HG03520 (cell line): ENCODE results near the gene MAGI1.

Experiments used
- ATAC-seq: cut with Tn5 transposase; IDR thresholded peaks from one replicate; pipeline ENCODE4 v1.9.1; 2021; ENCODE audit warnings: mild to moderate bottlenecking, moderate library complexity; ENCODE audit not compliant: unreplicated experiment

MAGI1 gene

DNA sequence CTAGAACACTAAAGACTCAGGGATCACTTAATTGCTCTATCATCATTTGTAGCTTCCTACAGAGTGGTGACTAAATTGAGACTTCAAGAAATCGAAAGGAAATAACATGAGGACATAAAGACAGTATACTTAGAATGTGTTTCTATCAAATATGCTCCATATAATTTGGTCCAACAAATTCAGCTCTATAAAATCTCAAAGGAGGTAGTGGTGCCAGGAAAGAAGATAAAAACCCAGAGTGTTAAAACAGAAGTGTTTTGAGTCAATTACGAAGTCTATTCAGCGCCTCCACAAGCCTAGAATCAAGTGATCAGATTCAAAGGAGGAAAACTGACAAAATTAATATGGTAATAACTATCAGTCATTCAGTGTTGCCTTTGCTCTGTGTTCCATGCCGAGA is 22.9 kb downstream of the MAGI1 start:
- ATAC-seq: no peak

DNA sequence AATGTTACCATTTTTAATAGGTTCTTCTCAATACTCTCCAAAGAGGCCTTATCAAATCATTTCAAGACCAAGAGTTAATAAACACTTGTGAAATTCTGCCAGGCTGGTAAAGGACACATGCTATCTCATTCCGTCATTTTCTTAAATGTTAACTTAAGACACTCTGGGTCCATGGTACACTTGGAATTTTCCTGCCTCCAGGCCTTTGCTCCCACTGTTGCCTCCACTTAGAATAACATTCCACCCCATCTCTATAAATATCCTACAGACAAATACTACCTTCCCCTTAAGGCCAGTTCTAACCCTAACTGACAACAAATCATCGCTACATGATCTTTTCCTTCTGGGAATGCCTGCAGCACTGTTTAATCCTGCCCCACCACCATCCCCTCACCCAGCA is 24.1 kb downstream of the MAGI1 start:
- ATAC-seq: no peak

DNA sequence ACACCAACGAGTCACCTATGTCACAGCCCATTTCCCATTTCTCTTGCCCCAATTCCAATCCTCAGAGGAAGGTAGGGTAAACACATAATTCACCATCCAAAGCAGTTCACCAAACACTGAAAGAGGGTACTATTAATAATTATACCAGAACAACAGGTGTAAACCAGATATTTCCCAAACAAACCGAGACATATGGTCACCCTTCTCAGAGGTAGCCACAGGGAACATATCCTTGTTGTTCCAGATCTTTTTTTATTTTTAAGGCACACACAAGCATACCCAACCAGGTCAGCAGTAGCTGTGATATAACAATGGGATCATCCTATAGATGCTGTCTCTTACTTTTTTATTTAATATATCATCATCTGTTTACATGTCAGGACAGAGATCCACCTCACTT is 24.7 kb downstream of the MAGI1 start:
- ATAC-seq: no peak

DNA sequence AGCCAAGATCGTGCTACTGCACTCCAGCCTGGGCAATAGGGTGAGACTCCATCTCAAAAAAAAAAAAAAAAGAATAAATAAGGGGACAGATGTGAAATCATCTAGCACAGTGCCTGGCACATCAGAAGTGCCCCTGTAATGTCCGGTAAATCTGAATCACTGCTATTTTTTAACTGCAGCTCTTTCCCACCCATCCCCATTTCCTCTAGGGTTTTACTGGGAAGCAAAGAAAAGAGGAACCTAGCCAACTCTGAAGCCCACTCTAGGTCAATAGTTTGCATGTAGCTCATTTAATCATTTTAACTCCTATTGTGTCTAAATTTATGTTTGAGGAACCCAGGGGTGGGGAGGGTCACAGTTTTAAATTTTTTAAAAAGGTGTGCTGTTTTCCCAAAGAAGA is 26.0 kb downstream of the MAGI1 start:
- no peak for ATAC-seq

DNA sequence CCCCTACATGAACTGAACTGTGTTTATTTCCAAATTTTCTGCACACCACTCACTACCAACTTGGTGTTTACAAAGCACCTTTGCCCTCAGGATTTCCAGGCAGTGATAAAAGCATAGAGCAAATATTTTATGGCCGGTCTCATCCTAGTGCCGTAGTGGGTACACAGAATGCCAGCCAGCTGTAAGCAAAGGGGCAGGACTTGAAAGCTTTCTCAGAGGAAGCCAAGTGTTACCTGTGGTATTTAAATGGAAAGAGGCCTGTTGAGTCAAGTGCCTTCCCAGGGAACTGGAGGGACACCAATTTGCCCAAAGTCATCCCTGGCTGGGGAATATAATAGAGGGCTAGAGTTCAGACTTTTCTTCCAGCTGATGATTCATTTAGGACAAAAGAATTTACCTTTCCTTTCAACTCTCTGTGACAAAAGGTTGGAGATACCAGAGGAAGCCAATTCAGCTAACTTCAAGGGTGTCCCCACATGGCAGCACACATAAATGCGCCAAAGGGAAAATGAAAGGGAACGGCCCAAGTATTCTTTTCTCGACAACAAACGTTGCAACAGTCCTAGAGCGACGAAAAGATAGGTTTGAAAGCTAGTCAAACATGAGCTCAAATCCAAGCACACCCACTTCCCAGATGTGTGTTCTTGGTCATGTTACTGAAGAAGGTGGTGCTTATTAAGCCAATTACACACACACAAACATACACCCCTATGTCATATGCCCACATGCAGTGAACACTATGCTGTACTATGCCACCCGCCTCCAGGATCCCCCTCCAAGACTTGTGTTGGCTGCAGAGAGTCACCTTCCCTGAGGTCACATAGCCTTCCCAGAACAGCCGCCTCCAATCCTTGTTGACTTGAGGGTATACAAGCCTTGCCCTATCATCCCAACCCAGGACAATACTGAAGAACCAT is 27.7 kb downstream of the MAGI1 start:
- no peak for ATAC-seq

DNA sequence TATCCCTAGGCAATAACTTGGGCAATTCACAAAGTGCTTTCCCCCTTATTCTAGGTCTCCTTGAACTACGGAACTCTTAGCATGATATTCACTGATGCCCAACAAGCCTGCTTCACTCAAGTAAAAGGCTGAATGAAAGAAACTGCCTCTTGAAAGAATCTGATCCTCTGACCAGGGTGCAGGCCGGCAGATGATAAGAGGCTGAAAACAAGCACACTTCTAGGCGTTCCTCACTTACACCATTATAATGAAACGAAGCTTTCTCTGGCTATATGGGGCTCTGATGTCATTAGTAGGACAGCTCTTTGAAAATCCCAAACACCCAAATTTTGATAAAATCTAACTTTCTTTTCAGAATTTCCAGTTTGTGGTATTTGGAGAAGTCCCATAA is 28.4 kb downstream of the MAGI1 start:
- ATAC-seq: no peak

DNA sequence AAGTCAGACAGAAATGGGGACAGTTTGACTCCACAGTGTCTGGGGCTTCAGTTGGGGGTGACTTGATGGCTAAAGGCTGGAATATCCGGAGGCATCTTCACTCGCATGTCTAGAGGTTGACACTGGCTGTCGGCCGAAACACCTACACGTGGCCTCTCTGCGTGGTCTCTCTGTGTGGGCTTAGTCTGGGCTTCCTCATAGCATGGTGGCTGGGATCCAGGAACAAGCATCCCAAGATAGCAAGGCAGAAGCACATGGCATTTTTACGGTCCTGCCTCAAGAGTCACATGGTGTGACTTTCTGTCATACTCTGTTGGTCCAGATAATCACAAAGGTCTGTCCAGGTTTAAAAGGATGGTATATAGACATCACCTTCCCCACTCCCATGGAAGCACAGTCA is 34.5 kb downstream of the MAGI1 start:
- ATAC-seq: no peak

DNA sequence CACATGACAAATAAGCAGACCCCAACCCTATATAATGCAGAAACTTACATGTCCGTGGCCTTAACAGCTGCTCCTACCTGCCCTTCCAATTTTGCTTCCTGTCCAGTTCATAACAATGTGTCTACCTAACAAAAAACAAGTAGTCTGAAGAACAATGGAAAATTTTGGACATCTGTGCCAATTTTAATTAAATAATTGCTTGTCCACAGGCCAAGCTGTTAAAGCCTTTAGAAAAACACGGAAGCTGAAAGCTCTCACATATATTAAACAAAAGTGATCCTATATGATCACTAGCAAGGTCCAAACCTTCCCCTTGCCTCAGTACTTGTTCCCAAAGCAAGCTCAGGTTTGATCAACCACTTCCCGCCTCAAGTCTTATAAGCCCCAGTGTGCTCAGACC is 37.1 kb downstream of the MAGI1 start:
- no peak for ATAC-seq

DNA sequence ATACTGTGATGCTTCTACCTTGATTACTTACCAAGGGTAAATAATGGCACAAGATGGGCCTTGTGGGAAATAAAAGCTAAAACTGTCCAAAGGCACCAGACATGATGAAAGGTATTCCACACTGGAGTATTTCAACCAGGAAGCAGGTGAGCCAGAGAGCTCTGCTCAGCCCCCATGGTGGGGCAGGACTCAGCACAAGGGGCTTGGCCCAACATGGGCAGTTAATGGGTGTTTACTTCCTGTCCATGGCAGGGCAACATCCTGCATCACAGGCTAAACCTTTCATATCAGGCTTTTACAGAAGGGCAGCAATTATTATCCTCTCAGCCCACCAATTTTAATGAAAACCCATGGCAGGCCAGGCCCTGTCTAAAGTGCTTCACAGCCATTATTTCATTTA is 38.2 kb downstream of the MAGI1 start:
- ATAC-seq: no peak

DNA sequence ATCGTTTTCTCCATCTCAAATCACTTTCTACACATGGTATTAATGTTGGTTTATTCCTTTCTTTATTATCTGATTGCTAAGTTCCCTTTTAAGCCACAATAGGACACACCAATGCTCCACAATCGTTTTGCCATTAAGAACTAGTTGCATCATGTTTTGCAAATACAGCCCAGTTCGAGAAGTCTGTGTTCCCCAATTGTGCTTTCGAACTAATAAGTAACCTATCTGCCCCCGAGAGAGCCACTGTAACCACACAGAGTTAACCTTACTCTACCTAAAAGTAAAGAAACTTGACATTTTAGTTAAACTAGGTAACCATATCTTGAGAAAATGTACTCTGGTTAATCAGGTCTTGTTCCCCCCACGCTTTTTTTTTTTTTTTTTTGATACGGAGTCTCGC is 39.1 kb downstream of the MAGI1 start:
- no peak for ATAC-seq

DNA sequence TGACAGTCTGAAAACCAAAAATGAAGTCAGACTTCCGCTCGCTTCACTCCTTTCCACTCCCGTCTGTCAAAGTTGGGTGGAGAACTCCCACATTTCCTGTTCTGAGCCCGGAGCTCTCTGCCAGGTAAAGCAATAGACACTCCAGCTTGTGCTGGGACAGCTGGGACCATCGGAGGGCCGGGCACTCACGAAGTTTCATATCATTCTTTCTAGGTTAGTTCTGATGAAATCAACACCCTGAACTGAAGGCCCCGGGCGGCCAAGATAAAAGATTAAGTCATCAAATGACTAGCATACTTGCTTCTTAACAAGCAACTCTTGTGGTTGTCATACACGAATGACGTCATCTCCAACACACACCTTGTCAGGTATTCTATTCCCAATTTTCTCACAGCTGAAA is 42.1 kb downstream of the MAGI1 start:
- ATAC-seq: no peak

DNA sequence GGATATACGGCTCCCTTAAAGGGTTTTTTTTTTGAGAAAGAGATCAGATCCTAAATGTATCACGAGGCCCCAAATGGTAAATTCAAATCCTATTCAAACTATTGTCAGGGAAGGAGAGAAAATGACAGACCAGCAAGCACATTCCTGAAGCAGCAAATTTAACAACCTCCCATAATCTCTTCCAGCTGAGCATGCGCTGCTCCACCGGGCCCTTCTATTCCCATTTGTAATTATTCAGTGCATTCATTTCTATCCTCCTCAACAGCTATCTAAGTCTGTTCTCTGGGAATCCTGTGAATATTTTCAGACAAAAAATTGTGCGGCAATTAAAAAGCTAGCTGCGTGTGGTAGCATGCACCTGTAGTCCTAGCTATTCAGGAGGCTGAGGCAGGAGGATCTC is 43.2 kb downstream of the MAGI1 start:
- no peak for ATAC-seq

DNA sequence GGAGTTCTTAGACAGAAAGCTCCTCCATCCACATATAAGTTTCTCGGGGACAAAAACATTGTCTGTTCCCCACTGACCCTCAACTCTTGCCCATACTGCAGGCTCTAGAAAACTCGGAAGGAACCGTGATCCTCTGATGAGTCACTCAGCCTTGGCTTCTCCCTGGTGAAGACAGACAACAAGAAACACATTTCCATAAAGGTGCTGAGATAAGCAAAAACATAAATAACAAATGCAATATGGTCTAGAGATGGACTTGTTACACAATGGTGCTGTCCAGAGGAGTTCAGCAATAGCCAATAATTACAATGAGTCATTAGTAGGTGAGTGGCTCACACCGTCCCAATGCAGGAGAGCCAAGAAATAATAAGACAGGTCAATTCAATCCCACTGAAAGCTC is 43.7 kb downstream of the MAGI1 start:
- ATAC-seq: no peak

DNA sequence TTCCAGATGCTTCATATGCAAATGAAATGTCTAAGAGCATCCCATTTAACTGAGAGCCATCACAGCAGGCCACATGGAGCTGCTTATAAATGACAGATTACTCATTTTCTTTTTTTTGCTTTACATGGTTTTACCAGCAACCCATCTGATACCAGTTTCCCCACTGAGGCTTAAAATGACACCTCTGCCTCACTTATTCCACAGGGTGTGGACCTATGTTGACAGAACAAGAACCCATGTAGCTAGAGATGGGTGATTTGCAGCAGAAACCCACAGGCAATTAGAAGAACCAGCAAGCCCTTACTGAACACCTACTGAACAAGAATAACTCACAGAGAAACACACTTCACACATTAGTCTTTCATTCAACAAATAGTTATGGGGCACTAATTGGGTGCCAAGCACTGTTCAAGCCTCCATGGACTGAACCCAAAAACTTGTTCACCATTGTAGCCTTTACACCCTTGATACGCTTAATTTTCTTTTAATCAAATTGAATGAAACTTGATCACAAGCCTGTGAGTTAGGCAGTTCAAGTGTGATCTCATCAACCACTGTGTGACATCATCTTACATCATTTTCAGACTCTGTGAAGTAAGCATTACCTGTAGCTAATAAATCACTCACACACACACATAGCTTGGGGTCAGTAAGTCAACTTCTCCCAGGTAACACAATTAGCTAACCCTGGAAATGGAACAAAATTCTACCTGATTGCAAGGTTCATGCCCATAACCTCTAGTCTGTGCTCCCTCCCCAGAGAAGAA is 45.4 kb downstream of the MAGI1 start:
- no peak for ATAC-seq

DNA sequence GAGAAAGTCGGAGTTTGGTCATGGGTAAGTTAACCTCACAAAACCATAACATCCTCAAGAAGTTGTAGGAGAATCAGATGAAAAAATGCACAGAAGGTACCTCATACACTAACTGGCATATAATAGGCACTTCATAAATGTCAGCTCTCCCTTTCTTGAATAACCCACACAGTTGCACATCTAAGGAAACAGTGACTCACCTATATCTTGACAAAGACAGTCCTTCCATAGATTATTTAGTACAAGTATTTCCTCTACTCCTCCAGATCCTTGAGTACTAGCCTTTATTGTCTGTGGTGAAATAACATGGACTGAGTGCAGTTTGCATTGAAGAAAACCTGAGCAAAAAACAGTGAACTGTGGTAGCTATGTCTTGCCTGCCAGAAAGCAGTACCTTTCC is 46.6 kb downstream of the MAGI1 start:
- ATAC-seq: no peak

DNA sequence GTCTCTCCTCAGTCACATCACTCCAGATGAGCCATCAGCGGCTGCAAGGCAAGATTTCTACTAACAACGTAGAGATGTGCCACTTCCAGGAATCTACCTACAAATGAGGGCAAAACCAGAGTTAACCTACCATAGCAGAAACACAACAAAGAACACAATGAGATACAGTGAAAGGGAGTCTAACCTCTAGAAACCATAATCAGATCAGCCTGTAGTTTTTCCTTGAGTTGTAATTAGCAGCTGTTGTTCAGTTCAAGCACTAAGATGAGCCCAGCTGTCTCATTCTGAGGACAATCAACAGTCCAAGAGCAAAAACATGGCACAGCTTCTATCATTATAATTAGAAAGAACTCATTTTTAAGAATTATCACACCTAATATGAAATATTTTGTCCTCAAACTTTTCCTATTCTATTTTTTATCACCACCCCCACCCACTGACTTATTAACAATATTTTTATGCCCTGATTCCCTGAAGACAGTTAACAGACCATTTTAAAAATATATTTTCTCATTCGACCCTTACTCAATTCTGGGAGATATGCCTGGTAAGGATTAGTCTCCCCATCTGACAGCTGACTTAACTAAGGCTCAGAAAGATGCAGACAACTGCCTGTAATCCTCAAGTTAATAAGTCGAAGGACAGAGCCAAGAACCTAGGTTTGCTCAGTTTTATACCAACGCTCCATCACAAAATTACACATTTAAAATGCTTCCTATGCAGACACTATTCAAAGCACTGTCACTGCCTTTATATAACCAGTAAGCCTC is 50.1 kb downstream of the MAGI1 start:
- ATAC-seq: no peak

DNA sequence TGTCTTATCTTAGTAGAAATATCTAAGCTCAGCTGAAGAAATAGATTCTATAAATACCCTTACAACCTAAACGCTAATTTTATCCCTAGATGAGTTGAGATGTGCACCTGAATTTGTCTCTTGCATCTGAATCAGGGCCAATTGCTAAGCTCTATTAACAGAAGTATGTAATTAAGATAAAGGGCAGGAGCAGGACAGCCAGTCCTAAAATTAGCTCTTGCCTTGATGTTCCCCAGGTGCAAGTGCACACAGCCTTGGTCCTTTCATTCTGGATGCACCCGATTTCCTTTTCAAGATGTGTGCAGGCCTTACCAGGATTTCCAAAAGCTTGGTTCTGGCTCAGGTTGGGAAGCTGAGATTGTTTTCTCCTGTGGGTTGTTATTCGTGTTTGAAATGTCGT is 52.4 kb downstream of the MAGI1 start:
- ATAC-seq: no peak

DNA sequence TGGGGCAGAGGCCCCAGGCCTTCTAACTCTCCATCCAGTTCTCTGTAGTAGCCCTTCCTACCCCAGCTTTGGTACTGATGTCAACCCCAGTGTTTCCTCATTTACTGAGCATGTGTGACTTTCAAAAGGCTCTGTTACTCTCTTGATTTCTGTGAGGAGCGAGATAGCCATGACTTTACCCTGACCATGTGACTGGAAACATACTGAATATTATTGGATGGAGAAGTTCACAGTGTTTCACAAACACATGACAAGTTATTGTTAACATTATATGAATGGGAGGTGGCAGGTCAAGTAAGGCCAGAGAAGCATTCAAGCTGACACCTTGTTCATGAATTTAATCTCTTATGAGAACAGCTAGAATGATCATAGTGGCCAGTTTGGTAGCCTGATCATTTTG is 53.7 kb downstream of the MAGI1 start:
- no peak for ATAC-seq

DNA sequence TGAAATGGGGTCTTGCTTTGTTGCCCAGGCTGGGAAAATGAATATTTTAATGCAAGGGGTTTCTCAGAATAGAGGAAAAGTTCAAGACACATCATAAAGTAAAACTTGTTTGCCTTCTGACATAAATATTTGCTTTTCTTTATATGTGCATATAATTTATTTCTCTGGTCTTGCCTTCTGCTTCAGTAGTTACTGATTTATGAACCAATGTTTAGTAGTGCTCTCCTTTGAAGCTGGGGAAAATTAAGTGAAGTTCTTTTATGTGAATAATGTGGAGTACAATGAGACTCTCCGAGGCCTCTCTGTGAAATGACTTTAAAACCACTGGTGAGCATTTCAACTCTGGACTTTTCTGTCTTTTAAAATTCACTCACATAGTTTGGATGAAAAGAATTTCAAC is 55.6 kb downstream of the MAGI1 start:
- no peak for ATAC-seq

DNA sequence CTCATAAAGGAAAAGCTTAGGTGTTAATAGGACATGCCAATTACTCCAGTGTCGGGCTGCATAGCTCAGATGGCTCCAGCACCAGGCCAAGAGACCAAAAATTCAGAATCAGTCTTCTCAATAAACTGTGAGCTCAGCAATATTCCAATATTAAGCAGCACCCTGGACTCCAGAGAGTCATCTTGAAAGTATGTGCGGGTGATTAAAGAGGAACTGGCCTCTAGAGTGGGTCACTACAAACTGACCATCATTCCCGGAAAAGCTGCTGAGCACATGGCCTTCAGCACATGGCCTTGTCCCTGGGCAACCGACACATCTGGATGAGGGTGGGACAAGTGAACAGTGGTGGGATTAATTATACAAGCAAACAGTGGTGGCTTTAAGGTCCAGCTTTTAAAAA is 59.0 kb downstream of the MAGI1 start:
- ATAC-seq: no peak

DNA sequence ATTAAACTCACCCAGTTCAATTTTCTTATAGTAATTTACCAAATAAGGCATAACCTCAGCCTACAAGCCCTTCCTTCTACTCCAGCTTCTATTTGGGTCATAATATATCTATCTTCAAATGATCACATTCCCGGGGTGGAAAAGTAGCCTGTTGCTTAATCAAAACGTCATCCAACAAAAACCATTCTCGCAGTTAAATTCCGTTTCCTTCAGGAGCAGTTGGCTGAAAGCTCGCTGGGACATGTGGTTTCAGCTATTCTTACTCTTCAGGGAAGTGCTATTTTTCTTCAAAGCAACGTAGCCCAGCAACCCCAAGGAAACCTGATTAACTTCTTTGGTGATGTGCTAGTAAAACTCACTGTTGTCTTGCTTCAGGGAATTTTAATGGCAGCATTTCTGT is 59.6 kb downstream of the MAGI1 start:
- ATAC-seq: no peak

DNA sequence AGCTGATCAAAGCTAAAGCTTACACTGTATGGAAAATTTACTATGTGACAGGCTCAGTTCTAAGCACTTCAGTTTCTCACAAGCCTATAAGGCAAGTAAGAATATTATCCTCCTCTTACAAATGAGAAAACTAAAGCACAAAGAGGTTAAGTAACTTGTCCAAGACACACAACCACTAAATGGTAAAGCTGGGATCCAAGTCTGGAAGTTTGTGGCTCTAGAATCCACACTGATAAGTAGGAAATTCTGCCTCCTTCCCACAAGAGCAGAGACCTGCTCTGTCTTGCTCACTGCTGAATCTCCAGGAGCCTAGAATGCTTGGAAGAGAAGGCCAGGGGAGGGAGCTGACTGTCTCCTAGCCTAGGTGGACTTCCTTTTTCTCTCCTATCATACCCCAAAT is 60.6 kb downstream of the MAGI1 start:
- no peak for ATAC-seq
